ENCODE results near the gene PPIP5K2.

Gene PPIP5K2

DNA sequence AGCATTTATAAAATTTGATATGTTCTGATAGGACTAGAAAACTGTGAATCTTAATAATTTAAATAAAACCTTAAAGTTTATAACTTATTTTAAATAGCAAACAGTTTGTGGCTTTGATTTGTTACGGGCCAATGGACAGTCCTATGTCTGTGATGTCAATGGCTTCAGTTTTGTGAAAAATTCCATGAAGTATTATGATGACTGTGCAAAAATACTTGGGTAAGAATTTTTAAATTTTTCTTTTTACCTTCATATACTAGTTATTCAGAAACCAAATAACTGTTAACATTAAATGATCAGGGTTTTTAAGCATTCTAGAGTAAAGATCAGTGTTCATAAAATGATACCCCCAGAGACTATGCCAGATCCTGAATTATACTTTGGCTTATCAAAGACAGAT, 31.1 kb downstream of the PPIP5K2 start:
- in situ Hi-C loops (cut with HindIII; ENCODE audit: low pct_ligation_motif_present, low sequenced_read_pairs), result no loop called here
- no peak for DNase-seq
- no peaks in the 10 kb centered on the region for H3K27me3 ChIP-seq (replicated peaks)
- H3K36me3 ChIP-seq (replicated peaks), result peaks cover 7% of the 10 kb centered on the region
- no peak overlapping the region for H3K4me3 ChIP-seq (ENCODE audit: low read depth, low read length)
- TF ChIP-seq, protein P1, sequence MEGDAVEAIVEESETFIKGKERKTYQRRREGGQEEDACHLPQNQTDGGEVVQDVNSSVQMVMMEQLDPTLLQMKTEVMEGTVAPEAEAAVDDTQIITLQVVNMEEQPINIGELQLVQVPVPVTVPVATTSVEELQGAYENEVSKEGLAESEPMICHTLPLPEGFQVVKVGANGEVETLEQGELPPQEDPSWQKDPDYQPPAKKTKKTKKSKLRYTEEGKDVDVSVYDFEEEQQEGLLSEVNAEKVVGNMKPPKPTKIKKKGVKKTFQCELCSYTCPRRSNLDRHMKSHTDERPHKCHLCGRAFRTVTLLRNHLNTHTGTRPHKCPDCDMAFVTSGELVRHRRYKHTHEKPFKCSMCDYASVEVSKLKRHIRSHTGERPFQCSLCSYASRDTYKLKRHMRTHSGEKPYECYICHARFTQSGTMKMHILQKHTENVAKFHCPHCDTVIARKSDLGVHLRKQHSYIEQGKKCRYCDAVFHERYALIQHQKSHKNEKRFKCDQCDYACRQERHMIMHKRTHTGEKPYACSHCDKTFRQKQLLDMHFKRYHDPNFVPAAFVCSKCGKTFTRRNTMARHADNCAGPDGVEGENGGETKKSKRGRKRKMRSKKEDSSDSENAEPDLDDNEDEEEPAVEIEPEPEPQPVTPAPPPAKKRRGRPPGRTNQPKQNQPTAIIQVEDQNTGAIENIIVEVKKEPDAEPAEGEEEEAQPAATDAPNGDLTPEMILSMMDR (IDR thresholded peaks at IDR 0.05; ENCODE audit: low read depth, low read length, missing control alignments), result no peak
- no peak overlapping the region for H3K27ac ChIP-seq

GRCh38 chr5:103166706-103167105, 46.6 kb downstream of the PPIP5K2 start:
- in situ Hi-C loops (cut with HindIII; ENCODE audit: low pct_ligation_motif_present, low sequenced_read_pairs), result no loop called here
- no peak overlapping the region for H3K4me3 ChIP-seq (ENCODE audit: low read depth, low read length)
- H3K27me3 ChIP-seq (replicated peaks), result no peaks in the 10 kb centered on the region
- no peak overlapping the region for H3K27ac ChIP-seq
- TF ChIP-seq, protein P1 (IDR thresholded peaks at IDR 0.05; ENCODE audit: low read depth, low read length, missing control alignments), result no peak
- DNase-seq, result no peak
- H3K36me3 ChIP-seq (replicated peaks), result peaks cover 3% of the 10 kb centered on the region

- Histone ChIP-seq H3K27ac (no peak overlapping the region), H3K4me3 (ENCODE audit: low read depth, low read length) (no peak overlapping the region), H3K36me3 (replicated peaks) (no peaks in the 10 kb centered on the region), H3K27me3 (replicated peaks) (no peaks in the 10 kb centered on the region)
- TF ChIP-seq, protein P1 (IDR thresholded peaks at IDR 0.05; ENCODE audit: low read depth, low read length, missing control alignments), result no peak
- no peak for DNase-seq
- in situ Hi-C loops (cut with HindIII; ENCODE audit: low pct_ligation_motif_present, low sequenced_read_pairs), result no loop called here
Observed at GRCh38 chr5:103174147-103174546, 54.0 kb downstream of the PPIP5K2 start.

DNA sequence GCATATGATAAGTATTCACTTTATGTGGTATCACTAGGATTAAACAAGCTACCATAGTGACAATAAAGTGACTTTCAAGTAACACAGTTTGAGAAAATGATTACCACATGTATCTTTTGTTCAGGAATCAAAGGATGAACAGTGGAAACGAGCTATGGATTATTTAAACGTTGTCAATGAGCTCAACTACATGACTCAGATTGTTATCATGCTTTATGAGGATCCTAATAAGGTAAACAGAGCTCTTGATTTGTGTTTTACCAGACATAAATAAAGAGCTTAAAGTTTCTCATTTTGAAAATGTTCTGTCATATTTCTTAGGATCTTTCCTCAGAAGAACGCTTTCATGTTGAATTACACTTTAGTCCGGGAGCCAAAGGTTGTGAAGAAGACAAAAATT, 57.4 kb downstream of the PPIP5K2 start:
- Histone ChIP-seq H3K36me3 (replicated peaks) (peaks cover 4% of the 10 kb centered on the region), H3K27ac (no peak overlapping the region), H3K27me3 (replicated peaks) (no peaks in the 10 kb centered on the region), H3K4me3 (ENCODE audit: low read depth, low read length) (no peak overlapping the region)
- in situ Hi-C loops (cut with HindIII; ENCODE audit: low pct_ligation_motif_present, low sequenced_read_pairs), result no loop called here
- DNase-seq, result no peak
- TF ChIP-seq, protein P1 (IDR thresholded peaks at IDR 0.05; ENCODE audit: low read depth, low read length, missing control alignments), result no peak

DNA sequence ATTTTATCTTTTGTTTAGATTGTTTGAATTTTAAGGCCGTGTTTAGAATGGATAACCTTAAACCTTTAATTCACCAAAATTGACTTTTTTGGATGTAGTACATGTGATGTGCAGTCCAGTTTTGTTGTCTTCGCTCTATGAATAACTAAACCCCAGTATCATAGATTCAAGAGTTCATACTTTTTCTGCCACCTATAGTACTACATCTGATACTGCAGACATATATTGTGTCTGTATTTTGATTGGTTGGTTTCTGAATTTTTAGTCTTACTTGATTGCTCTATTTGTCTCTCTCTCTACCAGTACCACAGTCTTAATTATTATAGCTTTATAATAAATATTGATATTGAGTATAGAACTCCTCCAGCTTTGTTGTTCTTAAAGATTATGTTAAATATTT, 58.1 kb downstream of the PPIP5K2 start:
- in situ Hi-C loops (cut with HindIII; ENCODE audit: low pct_ligation_motif_present, low sequenced_read_pairs), result no loop called here
- no peaks in the 10 kb centered on the region for H3K27me3 ChIP-seq (replicated peaks)
- DNase-seq, result no peak
- TF ChIP-seq, protein P1 (IDR thresholded peaks at IDR 0.05; ENCODE audit: low read depth, low read length, missing control alignments), result no peak
- no peak overlapping the region for H3K27ac ChIP-seq
- H3K36me3 ChIP-seq (replicated peaks), result peaks cover 4% of the 10 kb centered on the region
- no peak overlapping the region for H3K4me3 ChIP-seq (ENCODE audit: low read depth, low read length)

DNA sequence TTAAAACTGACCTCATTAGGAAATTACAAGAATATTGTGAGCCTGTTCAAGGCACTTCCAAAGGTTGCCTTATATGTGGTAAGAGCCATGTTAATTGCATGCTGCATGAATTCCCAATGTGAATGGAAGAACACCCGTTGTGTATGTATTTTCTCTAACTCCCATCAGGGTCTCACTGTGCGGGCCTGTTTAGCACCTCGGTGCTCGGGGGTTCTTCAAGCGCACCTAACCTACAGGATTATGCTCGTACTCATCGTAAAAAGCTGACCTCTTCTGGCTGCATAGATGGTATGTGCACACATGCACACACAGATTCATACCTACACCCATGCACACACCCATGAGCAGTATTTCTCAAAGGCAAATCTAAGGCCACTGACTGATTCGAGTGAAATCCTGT, 66.1 kb downstream of the PPIP5K2 start:
- Histone ChIP-seq H3K36me3 (replicated peaks) (peaks cover 7% of the 10 kb centered on the region), H3K27ac (no peak overlapping the region), H3K4me3 (ENCODE audit: low read depth, low read length) (no peak overlapping the region), H3K27me3 (replicated peaks) (no peaks in the 10 kb centered on the region)
- no peak for DNase-seq
- TF ChIP-seq, protein P1 (IDR thresholded peaks at IDR 0.05; ENCODE audit: low read depth, low read length, missing control alignments), result no peak
- in situ Hi-C loops (cut with HindIII; ENCODE audit: low pct_ligation_motif_present, low sequenced_read_pairs), result no loop called here
